TTC549 (cell line): Measurements from ENCODE around the gene CYB5D1.
A peak's percentile ranks its signal among the peaks of the same experiment; 100 is the strongest.

Experiments used
- FAIRE-seq: peaks from 2 replicates; lab custom pipeline; 2012; peaks lifted over from hg19 to GRCh38; lab: Jason Lieb, UNC

The CYB5D1 gene

DNA sequence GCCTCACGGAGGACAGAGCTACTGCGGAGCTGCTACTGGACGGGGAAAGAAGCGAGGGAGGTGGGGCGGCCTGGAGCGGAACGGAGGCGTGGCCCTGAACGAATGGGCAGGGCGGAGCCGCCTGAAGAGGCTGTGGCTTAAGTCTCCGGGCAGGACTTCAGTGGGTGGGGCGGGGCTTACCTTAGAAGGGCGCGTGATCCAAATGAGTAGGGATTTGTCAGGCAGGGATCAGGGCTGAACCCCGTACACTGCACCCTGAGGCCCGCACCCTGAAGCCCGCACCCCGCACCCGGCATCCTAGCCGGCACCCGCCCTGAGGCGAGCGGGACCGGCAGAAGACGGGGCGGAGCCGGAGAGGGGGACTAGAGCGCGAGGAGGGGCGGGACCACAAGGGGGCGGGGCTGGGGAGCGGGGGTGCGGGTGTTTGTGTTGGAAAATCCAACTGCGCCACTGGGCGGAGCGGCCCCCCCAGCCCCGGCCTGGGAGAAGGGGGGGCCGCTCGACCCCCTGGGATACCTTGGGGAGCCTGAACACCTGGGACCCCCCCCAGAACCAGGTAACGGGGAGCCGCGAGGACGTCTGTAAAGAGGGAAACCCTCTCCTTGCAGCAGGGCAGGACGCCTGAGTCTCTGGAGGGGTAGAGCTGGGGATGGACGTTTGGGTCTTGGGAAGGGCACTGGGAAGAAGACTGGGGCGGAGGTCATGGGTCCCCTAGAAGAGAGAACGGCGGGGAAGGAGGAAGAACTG lies 23.8 kb upstream of the CYB5D1 start, which contains the start of gene KDM6B:
KDM6B (plus strand) TSS at position 423 of the 747 bp plus-strand sequence. CDS start 11,338 bp downstream, outside the sequence.
- FAIRE-seq, result peak; percentile 48

DNA sequence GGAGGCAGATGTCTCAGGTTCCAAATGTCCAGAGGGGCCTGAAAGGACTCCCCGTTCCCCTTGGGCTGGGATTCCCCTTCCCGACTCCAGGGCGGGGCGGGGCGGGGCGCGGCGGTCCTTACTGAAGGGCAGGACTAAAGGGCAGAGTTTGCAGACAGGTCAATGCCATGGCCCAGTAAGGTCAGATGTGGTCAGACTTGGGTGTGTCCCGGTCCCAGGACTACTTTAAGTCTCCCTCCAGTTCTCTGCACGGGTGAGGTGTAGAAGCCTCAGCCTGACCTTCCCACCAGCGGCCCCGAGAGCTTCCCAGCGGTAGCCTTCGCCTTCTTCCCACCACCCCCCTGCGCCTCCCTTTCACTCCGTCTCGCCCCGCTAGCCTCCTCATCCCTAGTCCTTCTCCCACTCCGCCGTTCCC lies 23.3 kb upstream of the CYB5D1 start:
- no peak for FAIRE-seq

DNA sequence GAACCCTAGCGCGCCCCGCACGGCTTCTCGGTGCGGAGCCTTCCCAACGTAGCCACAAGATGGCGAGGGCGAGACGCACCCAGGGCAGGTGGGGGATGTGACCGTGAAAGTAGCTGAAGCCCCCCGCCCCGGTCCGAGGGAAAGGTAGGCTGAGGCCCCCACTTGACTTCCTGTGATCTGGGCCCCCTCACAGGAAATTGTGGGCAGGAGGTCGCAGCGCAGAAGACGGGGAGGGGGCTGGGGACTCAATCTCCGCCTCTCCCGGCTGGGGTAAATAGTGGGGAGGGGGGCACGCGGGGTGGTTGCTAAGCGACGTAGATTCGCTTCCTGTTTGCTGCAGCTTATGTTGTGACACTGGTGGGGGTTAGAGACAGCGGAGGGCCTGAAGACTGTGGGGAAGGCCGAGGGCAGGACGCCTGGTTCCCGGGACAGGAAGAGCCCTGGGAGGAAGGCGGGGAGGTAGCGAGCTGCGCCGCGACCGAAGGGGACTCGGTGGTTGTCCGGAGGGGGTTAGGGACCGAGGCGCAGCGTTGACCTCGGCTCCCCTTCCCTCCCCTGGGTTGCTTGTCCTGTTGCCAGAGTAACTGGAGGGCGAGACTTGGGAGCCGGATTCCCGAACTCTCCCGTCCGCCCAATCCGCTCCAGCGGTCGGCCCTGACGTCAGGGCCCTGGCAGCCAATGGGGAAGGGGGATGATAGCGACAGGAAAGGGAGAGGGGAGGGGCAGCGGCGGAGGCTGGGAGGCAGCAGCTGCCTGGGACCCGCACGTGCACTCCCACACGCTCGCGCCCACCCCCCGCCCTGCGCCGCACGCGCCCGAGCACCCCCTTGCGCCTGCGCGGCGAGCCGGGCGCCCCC lies 22.6 kb upstream of the CYB5D1 start:
- FAIRE-seq, result peak; percentile 77

DNA sequence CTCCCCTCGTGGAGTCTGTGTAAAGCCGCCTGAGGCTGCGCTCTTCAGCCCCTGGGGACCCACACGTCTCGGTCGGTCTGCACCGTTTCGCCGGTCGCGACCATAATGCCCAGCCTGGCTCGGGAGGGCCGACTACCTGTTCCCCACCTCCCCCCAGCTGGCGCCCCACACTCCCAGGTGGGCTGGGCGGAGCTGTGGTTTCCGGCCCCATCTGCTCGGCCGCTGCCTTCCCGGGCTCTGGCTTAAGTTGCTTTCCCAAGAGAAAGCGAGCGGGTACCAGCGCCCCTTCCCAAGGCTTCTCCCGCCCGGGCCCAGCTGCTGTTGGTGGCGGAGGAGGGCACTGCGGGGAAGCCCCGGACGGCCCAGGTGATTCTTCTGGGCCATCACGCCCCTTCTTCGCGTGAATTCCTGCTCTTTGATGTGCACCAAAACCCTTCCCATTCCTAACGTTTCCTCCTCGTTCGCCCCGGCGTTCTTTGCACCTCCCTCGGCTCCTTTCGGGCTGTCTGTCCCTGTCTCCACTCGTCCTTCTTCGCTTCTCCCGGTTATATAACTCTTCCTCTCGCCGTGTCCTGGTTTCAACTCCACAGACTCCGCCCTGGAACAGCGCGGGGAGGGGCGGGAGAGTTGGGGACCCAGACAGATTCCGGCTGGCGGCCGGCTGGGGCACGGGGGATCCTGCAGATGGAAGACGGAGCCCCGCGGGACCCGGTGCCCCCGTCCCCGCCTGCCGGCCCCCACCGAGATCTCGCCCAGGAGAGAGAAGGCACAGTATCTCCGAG lies 21.8 kb upstream of the CYB5D1 start:
- no peak for FAIRE-seq

GRCh38 chr17:7836596-7837407 lies 21.0 kb upstream of the CYB5D1 start:
- FAIRE-seq, result peak; percentile 46

DNA sequence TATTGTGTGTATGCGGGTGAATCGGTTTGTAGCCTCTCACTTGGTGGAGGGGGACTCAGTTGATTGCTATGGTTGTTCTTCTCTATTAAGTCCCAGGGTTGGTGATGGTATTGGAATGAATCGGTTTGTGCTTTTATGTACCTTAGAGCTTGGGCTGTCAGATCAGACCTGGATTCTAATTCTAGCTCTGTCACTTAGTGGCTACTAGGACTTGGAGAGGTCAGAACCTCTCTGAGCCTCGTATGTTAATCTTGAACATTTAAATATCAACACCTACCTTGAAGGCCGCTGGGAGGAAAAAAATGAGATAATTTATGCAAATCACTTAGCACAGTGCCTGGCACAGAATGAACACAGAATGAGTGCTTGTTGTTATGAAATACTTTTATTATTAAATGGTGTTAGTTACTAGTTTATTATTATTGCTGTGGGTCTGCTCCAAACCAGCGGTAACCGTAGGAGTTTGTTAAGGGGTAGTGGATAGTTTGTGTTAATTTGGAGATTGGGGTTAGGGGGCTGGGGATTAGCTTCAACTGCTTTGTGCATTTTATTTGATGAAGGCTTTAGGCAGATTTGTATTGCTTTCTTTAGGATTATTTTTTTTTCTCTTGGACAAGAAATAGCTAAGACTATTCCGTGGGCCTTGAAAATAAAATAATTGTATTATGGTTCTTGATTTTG lies 20.3 kb upstream of the CYB5D1 start:
- no peak for FAIRE-seq

DNA sequence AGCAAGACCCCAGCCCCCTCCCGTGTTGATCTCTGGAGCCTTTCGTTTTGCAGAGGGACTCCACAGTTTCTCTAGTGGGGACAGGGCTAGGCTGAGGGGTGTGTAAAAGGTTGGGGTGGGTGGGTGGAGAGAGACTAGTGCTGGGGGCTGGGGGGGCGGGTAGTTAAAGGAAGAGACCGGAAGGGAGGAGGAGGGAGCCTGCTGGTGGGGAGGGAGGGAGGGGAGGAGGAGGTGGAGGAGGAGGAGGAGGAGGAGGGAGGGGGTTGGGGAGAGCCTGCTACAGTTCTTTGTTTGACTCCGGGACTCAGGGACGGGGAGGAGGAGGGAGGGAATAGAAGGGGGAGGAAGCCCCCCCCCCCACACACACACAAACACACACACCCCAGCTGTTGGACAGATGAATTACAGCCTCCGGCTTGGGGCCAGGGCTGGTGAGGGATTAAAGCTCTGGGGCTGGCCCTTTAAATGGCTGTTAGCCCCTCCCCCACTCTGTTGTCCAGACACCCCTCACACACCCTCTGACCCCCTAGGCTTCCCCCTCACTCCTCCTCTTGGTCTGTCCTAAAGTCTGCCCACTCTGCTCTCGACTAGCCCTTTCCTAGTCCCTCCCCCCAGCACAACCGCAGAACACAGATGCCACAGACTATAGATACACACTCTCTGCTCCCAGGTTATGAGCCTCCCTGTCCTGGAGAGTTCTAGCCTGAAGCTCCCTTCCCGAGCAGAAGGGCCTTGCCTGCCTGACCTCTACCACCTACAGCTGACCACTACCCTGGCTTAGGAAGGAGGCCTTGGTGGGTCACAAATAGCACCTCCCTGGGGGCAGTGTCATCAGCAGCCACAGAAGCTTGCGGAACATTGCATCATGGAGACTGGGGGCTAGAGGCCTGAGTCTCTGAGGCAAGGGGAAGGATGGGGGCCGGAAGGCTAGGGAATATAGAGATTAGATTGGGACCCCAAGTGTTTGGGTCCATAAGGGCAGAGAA lies 19.4 kb upstream of the CYB5D1 start:
- FAIRE-seq, result no peak

GRCh38 chr17:7839190-7839875 lies 18.5 kb upstream of the CYB5D1 start:
- FAIRE-seq, result no peak

- peak; percentile 85 for FAIRE-seq
Observed at GRCh38 chr17:7839876-7840261, 17.9 kb upstream of the CYB5D1 start.

- no peak for FAIRE-seq
Observed at GRCh38 chr17:7840441-7840840, 17.4 kb upstream of the CYB5D1 start.

DNA sequence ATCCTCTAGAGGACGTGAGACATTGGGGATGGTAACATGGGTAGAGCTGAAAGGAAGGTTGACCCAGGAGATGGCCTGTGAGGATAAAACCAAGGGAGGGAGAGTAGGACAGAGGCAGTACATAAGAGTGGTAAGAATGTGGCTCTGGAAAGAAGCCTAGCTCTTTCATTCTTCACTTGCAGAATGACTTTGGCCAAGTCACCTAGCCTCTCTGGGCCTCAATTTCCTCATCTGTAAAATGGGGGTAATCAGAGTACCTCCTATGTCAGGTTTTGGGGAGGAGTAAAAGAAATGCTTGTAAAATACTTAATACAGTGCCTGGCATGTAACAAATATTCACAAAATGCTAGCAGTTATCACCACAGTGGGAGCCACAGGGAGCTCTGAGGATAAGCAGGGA lies 16.9 kb upstream of the CYB5D1 start:
- no peak for FAIRE-seq

GRCh38 chr17:7841396-7841914 lies 16.3 kb upstream of the CYB5D1 start:
- no peak for FAIRE-seq

DNA sequence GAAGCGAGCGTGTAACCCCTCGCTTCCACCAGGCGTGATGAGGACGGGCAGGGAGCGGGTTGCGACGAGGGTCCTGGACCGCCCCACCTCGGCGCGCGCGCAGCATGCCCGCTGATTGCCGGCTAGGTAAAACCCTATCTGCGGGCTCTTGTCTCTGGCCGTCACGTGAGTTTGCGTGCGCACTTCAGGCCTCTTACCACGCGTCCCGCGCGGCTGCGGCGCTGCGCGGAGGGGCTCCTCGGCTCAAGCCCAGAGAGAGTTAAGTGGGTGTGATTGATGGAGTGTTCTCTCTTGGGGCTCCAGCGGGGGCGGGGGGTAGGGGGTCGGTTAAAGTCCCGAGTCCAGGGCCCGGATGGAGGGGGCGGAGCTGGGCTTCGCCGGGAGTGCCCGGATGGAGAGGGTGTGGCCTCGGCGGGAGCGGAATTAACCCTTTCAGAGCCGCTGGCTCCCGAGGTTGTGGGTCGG lies 15.9 kb upstream of the CYB5D1 start:
- FAIRE-seq, result no peak

GRCh38 chr17:7842380-7843256 lies 15.2 kb upstream of the CYB5D1 start:
- FAIRE-seq, result no peak

GRCh38 chr17:7843257-7843535 lies 14.6 kb upstream of the CYB5D1 start:
- FAIRE-seq, result no peak

DNA sequence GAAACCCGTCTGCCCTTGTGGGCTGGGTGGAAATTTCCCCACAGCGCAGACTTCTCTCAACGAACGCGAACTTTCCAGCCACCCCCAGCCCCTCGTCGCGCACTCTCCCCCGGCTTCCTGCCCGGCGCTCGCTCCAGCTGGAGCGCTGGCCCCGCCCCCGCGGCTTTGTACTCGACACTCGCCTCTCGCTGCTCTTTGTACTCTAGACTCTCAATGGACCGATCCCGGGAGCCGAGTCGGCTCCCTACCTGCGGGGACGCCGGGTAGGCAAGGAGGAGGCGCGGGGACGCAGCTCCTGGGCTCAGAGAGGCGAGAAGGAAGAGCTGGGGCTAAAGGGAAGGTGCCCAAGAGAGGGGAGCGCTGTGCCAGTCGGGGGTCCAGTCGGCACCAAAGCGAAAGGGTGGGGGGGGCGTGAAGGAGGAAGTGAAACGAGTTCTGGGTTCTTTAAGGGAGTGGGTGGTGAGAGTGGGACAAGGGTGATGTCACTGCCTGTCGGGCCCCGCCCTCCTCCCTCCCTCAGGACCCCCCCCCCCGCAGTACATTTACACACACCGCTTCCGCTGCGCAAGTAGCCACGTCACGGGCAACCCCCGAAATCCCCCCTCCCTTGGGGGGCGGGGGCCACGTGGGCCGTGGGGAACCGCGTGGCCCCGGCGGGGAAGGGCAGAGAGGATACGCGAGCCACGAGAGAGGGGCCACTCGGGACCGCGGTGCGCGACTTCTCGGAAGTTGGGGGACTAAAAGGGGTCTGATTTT lies 14.1 kb upstream of the CYB5D1 start:
- no peak for FAIRE-seq
